ENCODE results near the gene PCBD2. TPM values are rescaled to one million over a fixed set of nuclear protein-coding genes. Genes with fewer than 3 reads are reported as not detected.
"Not testable (repeated sequence)": the region's sequence is repeated elsewhere in the genome, so short reads cannot be mapped to it uniquely, and the experiment has no call there.

PCBD2 gene
- 14.5 and 15.1 TPM in 2 replicates for total RNA-seq (2014; rRNA removed; shearing (Covaris generic))
- 10.7 and 14.1 TPM in 2 replicates for polyA plus RNA-seq (2014; cell fraction: nucleus; rRNA removed)

GRCh38 chr5:134904610-134905245 is at the start of gene PCBD2:
TSS of gene PCBD2 (plus strand) at chr5:134905131. CDS start at chr5:134905140, 9 bp downstream.
- peak; percentile 90 for DNase-seq (ENCODE audit: extremely low read depth, low read depth)

- not testable (repeated sequence) for DNase-seq (ENCODE audit: extremely low read depth, low read depth)
Observed at GRCh38 chr5:134856465-134856864, 48.5 kb upstream of the PCBD2 start.

DNA sequence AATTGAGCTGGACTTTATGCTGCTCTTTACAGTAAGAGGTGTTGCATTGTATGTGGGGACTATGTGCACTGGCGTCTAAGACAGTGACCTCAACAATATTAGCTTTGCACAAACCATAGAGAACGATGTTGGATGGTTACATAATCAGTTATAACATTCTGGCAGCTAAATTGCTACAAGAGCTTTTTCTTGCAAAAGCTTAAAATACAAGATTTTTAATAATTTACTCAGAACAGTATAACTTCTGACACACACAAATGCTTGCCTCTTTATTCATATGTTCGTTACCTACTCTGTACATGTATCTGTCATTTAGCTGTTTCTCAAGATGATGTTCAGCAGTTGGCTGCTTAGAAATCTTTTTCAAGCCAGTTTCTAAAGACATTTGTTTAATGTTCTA is 47.5 kb upstream of the PCBD2 start:
- no peak for DNase-seq (ENCODE audit: extremely low read depth, low read depth)

DNA sequence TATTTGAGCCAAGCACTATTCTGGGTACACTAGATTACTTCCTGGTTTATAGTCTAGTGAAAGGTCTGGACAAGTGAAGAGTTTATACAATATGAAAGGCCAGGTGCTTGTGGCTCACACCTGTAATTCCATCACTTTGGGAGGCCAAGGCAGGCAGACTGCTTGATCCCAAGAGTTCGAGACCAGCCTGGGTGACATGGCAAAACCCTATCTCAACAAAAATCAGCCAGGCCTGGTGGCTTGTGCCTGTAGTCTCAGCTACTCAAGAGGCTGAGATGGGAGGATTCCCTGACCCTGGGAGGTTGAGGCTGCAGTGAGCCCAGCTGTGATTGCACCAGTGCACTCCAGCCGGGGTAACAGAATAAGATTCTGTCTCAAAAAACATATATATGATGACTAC is 40.2 kb upstream of the PCBD2 start:
- no peak for DNase-seq (ENCODE audit: extremely low read depth, low read depth)

DNA sequence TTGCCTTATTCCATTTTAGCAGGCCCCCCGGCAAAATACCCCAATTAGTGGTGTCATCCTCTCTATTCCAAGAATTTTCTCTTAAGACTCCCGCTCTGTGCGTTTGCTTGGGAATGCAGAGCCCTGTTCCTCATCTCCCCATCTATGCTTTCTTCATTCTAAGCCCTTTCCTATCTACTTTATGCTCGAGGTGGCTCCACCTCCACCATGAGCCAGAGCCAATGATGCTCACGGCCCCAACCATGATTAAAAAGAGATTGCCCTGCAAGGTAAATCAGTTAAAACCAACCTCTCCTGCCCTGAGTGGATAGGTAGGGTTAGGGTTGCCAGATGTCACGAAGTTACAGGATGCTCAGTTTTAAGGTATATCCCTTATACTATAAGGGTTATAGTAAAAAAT is 31.4 kb upstream of the PCBD2 start:
- DNase-seq (ENCODE audit: extremely low read depth, low read depth) = no peak

DNA sequence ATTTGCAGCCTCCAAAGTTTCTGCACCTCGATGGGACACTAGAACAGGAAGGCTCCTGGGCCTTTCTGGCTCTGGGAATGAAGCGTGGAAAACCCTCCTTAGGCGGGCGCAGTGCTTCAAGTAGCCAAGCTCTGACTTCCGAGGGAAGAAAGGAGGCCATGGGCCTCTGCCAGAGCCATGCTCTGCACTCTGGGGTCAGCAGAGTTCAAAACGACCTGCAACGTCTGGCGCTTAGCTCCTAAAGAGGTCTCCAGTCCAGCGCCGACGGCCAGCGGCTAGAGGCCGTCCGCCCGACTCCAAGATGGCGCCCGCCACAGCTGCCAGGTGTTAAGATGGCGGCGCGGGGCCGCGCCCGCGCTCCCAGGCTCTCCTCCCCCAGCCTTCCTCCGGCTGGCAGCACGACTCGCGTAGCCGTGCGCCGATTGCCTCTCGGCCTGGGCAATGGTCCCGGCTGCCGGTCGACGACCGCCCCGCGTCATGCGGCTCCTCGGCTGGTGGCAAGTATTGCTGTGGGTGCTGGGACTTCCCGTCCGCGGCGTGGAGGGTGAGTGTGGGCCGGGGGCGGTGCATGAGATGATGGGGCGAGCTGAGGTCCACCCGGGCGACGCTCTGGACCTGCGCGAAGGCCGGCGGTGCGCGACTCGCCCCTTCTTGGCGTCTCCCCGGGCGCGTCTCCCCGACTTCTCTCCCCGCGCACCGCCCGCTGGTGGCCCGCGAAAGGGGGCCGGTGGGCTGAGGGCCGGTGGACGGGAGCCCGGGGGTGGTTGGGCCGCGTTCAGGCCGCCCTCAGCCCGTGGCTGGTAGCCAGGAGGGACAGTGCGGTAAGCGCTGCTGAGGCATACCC is 30.7 kb upstream of the PCBD2 start, which contains the start of gene TXNDC15:
TXNDC15 (plus strand) TSS at position 385 of the 844 bp plus-strand sequence; CDS start at position 442, 57 bp downstream.
- DNase-seq (ENCODE audit: extremely low read depth, low read depth) = peak; percentile 74

GRCh38 chr5:134874831-134875655 is 29.9 kb upstream of the PCBD2 start:
- peak; percentile 47 for DNase-seq (ENCODE audit: extremely low read depth, low read depth)

- DNase-seq (ENCODE audit: extremely low read depth, low read depth) = no peak
Observed at GRCh38 chr5:134877159-134877558, 27.8 kb upstream of the PCBD2 start.

DNA sequence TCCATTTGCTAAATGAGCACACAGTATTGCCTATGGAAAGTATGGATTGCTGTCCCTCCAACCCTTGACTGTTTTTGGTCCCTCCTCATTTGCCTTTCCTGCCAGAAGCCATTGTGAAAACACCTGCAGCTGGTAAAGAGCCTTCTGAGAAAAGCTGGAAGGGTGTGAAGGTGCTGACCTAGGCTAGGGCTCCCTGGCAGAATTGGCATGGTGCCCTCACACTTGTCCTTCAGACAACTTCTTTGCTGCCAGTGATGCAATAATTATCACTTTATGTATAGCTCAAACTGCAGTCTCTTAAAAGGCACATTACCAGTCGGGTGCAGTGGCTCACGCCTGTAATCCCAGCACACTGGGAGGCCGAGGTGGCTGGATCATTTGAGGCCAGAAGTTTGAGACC is 26.5 kb upstream of the PCBD2 start:
- no peak for DNase-seq (ENCODE audit: extremely low read depth, low read depth)

DNA sequence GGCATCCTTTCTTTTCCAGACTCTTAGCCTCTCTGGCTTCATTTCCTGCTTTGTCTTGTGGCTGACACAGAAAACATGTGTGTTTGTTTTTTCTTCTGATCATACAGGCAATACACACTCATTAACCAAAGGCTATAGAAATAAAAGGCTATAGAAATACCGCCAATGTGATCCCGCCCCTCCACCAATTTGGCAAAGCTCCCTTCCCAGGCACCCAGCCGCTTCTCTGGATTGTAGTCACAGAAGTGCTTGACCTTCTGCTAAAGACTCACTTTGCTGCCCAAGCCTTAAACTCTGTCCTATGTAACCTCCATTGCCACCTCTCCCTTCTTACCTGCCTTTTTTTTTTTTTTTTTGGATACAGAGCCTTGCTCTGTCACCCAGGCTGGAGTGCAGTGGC is 25.5 kb upstream of the PCBD2 start:
- DNase-seq (ENCODE audit: extremely low read depth, low read depth) = no peak

- not testable (repeated sequence) for DNase-seq (ENCODE audit: extremely low read depth, low read depth)
Observed at GRCh38 chr5:134880937-134881336, 24.0 kb upstream of the PCBD2 start.

DNA sequence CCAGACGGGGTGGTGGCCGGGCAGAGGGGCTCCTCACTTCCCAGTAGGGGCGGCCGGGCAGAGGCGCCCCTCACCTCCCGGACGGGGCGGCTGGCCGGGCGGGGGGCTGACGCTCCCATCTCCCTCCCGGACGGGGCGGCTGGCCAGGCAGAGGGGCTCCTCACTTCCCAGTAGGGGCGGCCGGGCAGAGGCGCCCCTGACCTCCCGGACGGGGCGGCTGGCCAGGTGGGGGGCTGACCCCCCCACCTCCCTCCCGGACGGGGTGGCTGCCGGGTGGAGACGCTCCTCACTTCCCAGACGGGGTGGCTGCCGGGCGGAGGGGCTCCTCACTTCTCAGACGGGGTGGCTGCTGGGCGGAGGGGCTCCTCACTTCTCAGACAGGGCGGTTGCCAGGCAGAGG is 23.2 kb upstream of the PCBD2 start:
- DNase-seq (ENCODE audit: extremely low read depth, low read depth) = not testable (repeated sequence)

GRCh38 chr5:134887593-134888159 is 17.3 kb upstream of the PCBD2 start:
- DNase-seq (ENCODE audit: extremely low read depth, low read depth) = no peak

- no peak for DNase-seq (ENCODE audit: extremely low read depth, low read depth)
Observed at GRCh38 chr5:134889335-134889734, 15.6 kb upstream of the PCBD2 start.

DNA sequence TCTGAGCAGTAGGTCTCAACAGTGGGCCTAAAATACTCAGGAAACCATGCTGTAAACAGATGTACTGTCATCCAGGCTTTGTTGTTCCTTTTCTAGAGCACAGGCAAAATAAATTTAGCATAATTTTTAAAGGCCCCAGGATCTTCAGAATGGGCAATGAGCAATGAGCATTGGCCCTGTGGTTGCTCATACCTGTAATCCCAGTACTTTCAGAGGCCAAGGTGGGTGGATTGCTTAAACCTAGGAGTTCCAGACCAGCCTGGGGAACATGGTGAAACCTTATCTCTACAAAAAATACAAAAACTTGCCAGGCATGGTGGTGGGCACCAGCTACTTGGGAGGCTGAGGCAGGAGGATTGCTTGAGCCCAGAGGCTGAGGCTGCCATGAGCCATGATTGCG is 13.5 kb upstream of the PCBD2 start:
- no peak for DNase-seq (ENCODE audit: extremely low read depth, low read depth)

DNA sequence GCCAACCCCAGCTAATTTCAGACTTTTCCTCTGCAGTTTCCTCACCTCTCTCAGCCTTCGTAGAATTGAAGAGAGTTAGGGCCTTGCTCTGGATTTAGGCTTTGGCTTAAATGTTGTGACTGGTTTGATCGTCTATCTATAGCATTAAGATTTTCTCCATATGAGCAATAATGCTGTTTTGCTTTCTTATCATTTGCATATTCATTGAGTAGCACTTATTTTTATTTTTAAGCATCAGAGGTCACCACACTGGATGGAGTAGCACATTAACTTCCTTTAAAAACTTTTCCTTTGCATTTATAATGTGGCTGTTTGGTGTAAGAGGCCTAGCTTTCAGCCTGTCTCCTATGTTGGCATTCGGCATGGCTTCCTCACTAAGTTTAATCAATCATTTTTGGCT is 12.6 kb upstream of the PCBD2 start:
- DNase-seq (ENCODE audit: extremely low read depth, low read depth) = no peak

DNA sequence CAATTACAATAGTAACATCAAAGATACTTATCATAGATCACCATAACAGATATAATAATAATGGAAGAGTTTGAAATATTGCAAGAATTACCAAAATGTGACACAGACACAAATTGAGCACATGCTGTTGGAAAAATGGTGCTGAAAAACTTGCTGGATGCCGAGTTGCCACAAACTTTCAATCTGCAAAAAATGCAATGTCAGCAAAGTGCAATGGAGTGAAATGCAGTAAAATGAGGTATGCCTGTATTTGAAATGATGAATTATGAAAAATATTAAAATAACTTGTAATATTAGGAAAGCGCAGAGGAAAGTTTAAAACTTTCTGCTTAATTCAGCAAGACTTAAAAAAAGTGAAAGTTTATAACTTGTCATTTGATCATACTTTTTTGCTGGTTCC is 12.0 kb upstream of the PCBD2 start:
- DNase-seq (ENCODE audit: extremely low read depth, low read depth) = no peak

GRCh38 chr5:134893748-134894505 is 11.0 kb upstream of the PCBD2 start:
- DNase-seq (ENCODE audit: extremely low read depth, low read depth) = no peak

- no peak for DNase-seq (ENCODE audit: extremely low read depth, low read depth)
Observed at GRCh38 chr5:134902071-134902801, 2.7 kb upstream of the PCBD2 start.
